GM23248 (cell line): Measurements from ENCODE around the gene TENM3. TPM values are rescaled to one million over a fixed set of nuclear protein-coding genes. Genes with fewer than 3 reads are reported as not detected.

ENCODE experiments used
- DNase-seq: peaks from one replicate; pipeline ENCODE4 v3.0.0-alpha.2; 2015
- H2AFZ ChIP-seq: fragments of 200-600 bp; sonication (generic); 2 replicates; pipeline ENCODE4 v1.6.1; 2016; ENCODE audit warnings: antibody characterized with exemption
- H3F3A ChIP-seq: fragments of 200-600 bp; sonication (generic); 2 replicates; pipeline ENCODE4 v1.6.1; 2016; ENCODE audit warnings: mild to moderate bottlenecking, antibody characterized with exemption, mixed run types; ENCODE audit not compliant: insufficient read depth
- H3K27ac ChIP-seq: fragments of 200-600 bp; sonication (generic); 2 replicates; pipeline ENCODE4 v1.5.1; 2016; ENCODE audit warnings: mild to moderate bottlenecking
- H3K27me3 ChIP-seq: fragments of 200-600 bp; sonication (generic); replicated peaks from 2 replicates; pipeline ENCODE4 v1.6.1; 2016; ENCODE audit warnings: mild to moderate bottlenecking; ENCODE audit not compliant: insufficient read depth
- H3K36me3 ChIP-seq: fragments of 200-600 bp; sonication (generic); 2 replicates; pipeline ENCODE4 v1.6.1; 2016; ENCODE audit warnings: low read depth, mild to moderate bottlenecking
- H3K4me1 ChIP-seq: fragments of 200-600 bp; sonication (generic); 2 replicates; pipeline ENCODE4 v1.6.1; 2016; ENCODE audit warnings: mild to moderate bottlenecking; ENCODE audit not compliant: insufficient read depth
- H3K4me2 ChIP-seq: fragments of 200-600 bp; sonication (generic); one replicate; pipeline ENCODE4 v1.6.1; 2016; ENCODE audit warnings: mild to moderate bottlenecking; ENCODE audit not compliant: unreplicated experiment
- H3K4me3 ChIP-seq: fragments of 200-600 bp; sonication (generic); 2 replicates; pipeline ENCODE4 v1.5.1; 2016; ENCODE audit warnings: mild to moderate bottlenecking
- H3K79me2 ChIP-seq: fragments of 200-600 bp; sonication (generic); 2 replicates; pipeline ENCODE4 v1.6.1; 2016; ENCODE audit warnings: mild to moderate bottlenecking; ENCODE audit not compliant: insufficient read depth
- H3K9ac ChIP-seq: fragments of 200-600 bp; sonication (generic); 2 replicates; pipeline ENCODE4 v1.6.1; 2016; ENCODE audit warnings: mild to moderate bottlenecking
- H3K9me2 ChIP-seq: fragments of 200-600 bp; sonication (generic); 2 replicates; pipeline ENCODE4 v1.6.1; 2016; ENCODE audit warnings: mixed run types, mild to moderate bottlenecking, moderate library complexity; ENCODE audit not compliant: insufficient read depth
- H3K9me3 ChIP-seq: fragments of 200-600 bp; sonication (generic); one replicate; pipeline ENCODE4 v1.6.1; 2017; ENCODE audit warnings: low read depth
- H4K20me1 ChIP-seq: fragments of 200-600 bp; sonication (generic); 2 replicates; pipeline ENCODE4 v1.6.0; 2016; ENCODE audit not compliant: insufficient read depth
- EZH2 ChIP-seq: fragments of 200-600 bp; sonication (generic); IDR thresholded peaks from 2 replicates; pipeline ENCODE4 v1.6.1; 2018; ENCODE audit warnings: antibody characterized with exemption, mild to moderate bottlenecking; ENCODE audit not compliant: insufficient read depth, poor library complexity, severe bottlenecking
- EZH2phosphoT487 ChIP-seq: fragments of 200-600 bp; sonication (generic); IDR thresholded peaks from 2 replicates; pipeline ENCODE4 v1.6.1; 2018; ENCODE audit warnings: antibody characterized with exemption, moderate library complexity, mild to moderate bottlenecking, low read depth; ENCODE audit not compliant: insufficient read depth
- WGBS, 2 experiments: methylation state at CpG; one replicate each; pipeline ENCODE4 v1.1.6; 2015 to 2017; ENCODE audit warnings: low lambda C conversion rate in 2 of 2, low coverage in 1 of 2; ENCODE audit errors: missing lambda C conversion rate in 2 of 2; 5-methylcytosine and 5-hydroxymethylcytosine counted together
- in situ Hi-C: fragments of 300-500 bp; cut with MboI; formaldehyde crosslinking; loops from 2 replicates; pipeline ENCODE4 v1.15.0; 2020
- polyA plus RNA-seq: library from polyadenylated mRNA; unstranded; fragments of >200 nt; fragmentation: Nextera tagmentation; extraction: Ambion mirVana; gene quantifications from 2 replicates; pipeline ENCODE4 v1.2.1, GENCODE V29; 2016
- total RNA-seq: library from RNA; depleted of rRNA; stranded (reverse); fragments of >200 nt; shearing (Covaris generic); gene quantifications from 2 replicates; pipeline ENCODE4 v1.2.3, GENCODE V29; 2014

TENM3 gene
- total and polyA plus RNA-seq, 2 experiments from 2014 or later = 0.83 to 8.1 TPM

GRCh38 chr4:182263562-182263961 lies 20.4 kb downstream of the TENM3 start:
- Histone ChIP-seq H3K4me3 (no peak overlapping the region), H3K79me2 (no peaks in the 10 kb centered on the region), H3K4me2 (no peak overlapping the region), H3K36me3 (no peaks in the 10 kb centered on the region), H3K27me3 (no peaks in the 10 kb centered on the region), H3F3A (no peaks in the 10 kb centered on the region), H3K9me3 (no peaks in the 10 kb centered on the region), H3K27ac (no peak overlapping the region), H3K4me1 (no peaks in the 10 kb centered on the region), H3K9me2 (no peaks in the 10 kb centered on the region), H4K20me1 (no peaks in the 10 kb centered on the region), H3K9ac (no peak overlapping the region), H2AFZ (no peak overlapping the region)
- TF ChIP-seq EZH2phosphoT487 (no peak), EZH2 (no peak)
- in situ Hi-C loops = no loop called here
- 38 to 43% methylated on average over 10 of the region's 10 CpGs for WGBS, 2 experiments
- no peak for DNase-seq

DNA sequence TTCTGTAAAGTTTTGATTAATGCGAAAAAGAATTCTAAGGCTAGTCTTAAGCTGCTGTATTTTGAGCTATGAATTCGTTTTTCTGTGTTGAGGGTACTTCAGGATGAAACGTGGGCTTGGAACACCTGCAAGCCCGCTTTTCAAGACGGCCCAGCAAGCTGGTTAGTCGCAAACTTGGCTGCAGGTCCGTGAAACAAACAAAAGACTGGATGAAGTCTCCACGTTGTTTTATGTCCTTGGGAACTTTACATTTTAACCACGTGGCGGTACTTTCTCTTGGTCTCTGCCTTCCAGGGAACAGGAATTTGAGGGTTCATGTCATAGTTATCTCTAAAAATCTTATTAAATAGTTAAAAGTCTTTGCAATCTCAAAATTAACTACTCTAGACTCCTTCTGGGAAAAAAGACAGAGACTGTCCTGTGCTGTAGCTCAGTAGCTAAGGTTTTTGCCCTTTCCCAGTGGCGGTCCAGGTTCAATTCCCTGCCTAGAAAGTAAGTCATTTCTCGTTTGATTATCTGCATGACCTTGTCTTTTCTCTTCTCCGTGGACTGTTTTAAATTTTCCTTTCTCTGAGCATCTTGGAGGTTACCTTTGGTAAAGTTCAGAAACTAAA lies 21.0 kb downstream of the TENM3 start:
- H3K27me3 ChIP-seq = no peaks in the 10 kb centered on the region
- TF ChIP-seq EZH2phosphoT487 (no peak), EZH2 (no peak)
- H3K27ac ChIP-seq = no peak overlapping the region
- no peak overlapping the region for H3K4me3 ChIP-seq
- H3K4me1 ChIP-seq = no peaks in the 10 kb centered on the region
- H3K4me2 ChIP-seq = no peak overlapping the region
- no peaks in the 10 kb centered on the region for H3K9me3 ChIP-seq
- H3F3A ChIP-seq = no peaks in the 10 kb centered on the region
- DNase-seq = no peak
- no peaks in the 10 kb centered on the region for H3K36me3 ChIP-seq
- no peak overlapping the region for H3K9ac ChIP-seq
- no peaks in the 10 kb centered on the region for H4K20me1 ChIP-seq
- H3K79me2 ChIP-seq = no peaks in the 10 kb centered on the region
- in situ Hi-C loops = no loop called here
- H2AFZ ChIP-seq = no peak overlapping the region
- H3K9me2 ChIP-seq = no peaks in the 10 kb centered on the region
- WGBS, 2 experiments = 29 to 30% methylated on average over 13 of the region's 13 CpGs

- in situ Hi-C loops = no loop called here
- Histone ChIP-seq H3K4me1 (no peaks in the 10 kb centered on the region), H3K27ac (no peak overlapping the region), H2AFZ (no peak overlapping the region), H3K4me2 (no peak overlapping the region), H3K9ac (no peak overlapping the region), H3K9me2 (no peaks in the 10 kb centered on the region), H3K36me3 (no peaks in the 10 kb centered on the region), H3F3A (no peaks in the 10 kb centered on the region), H3K4me3 (no peak overlapping the region), H4K20me1 (no peaks in the 10 kb centered on the region), H3K79me2 (no peaks in the 10 kb centered on the region), H3K9me3 (no peaks in the 10 kb centered on the region), H3K27me3 (no peaks in the 10 kb centered on the region)
- no peak for DNase-seq
- WGBS, 2 experiments = 25 to 34% methylated on average over 3 of the region's 3 CpGs
- TF ChIP-seq EZH2 (no peak), EZH2phosphoT487 (no peak)
Observed at GRCh38 chr4:182265881-182266280, 22.7 kb downstream of the TENM3 start.

GRCh38 chr4:182267048-182267447 lies 23.8 kb downstream of the TENM3 start:
- Histone ChIP-seq H3K4me2 (no peak overlapping the region), H3K9me2 (no peaks in the 10 kb centered on the region), H3K27me3 (no peaks in the 10 kb centered on the region), H3K9me3 (no peaks in the 10 kb centered on the region), H3K9ac (no peak overlapping the region), H3K36me3 (no peaks in the 10 kb centered on the region), H2AFZ (no peak overlapping the region), H3K4me3 (no peak overlapping the region), H4K20me1 (no peaks in the 10 kb centered on the region), H3K4me1 (no peaks in the 10 kb centered on the region), H3F3A (no peaks in the 10 kb centered on the region), H3K79me2 (no peaks in the 10 kb centered on the region), H3K27ac (no peak overlapping the region)
- no peak for DNase-seq
- in situ Hi-C loops = no loop called here
- no peak for TF ChIP-seq EZH2
- no peak for TF ChIP-seq EZH2phosphoT487

- Histone ChIP-seq H3K27me3 (no peaks in the 10 kb centered on the region), H3K27ac (no peak overlapping the region), H3K79me2 (no peaks in the 10 kb centered on the region), H3K9ac (no peak overlapping the region), H2AFZ (no peak overlapping the region), H3K9me3 (no peaks in the 10 kb centered on the region), H3K9me2 (no peaks in the 10 kb centered on the region), H3K4me3 (no peak overlapping the region), H3K4me1 (no peaks in the 10 kb centered on the region), H3K4me2 (no peak overlapping the region), H3F3A (no peaks in the 10 kb centered on the region), H4K20me1 (no peaks in the 10 kb centered on the region), H3K36me3 (no peaks in the 10 kb centered on the region)
- DNase-seq = no peak
- WGBS, 2 experiments = 10 to 12% methylated on average over 3 of the region's 3 CpGs
- no peak for TF ChIP-seq EZH2phosphoT487
- no peak for TF ChIP-seq EZH2
- in situ Hi-C loops = no loop called here
Observed at GRCh38 chr4:182268966-182269365, 25.8 kb downstream of the TENM3 start.
